Endothelial cell of umbilical vein (primary cell): Measurements from ENCODE around the gene SH3RF3. TPM values are rescaled to one million over a fixed set of nuclear protein-coding genes. Genes with fewer than 3 reads are reported as not detected.

Experiments
- BruUV-seq: library from RNA; stranded (reverse); fragments of 400-500 nt; replicated peaks from 2 replicates; lab custom pipeline; 2021; lab: Mats Ljungman, UMichigan
- CTCF ChIA-PET: fragments of 300-600, 350-600 bp; sonication (Branson Sonifier 250); formaldehyde crosslinking; loops from one replicate; lab custom pipeline; 2021; ENCODE audit warnings: antibody characterized with exemption, inconsistent platforms; lab: Charles Lee
- POLR2A ChIA-PET: fragments of 300-600, 350-600 bp; sonication (Branson Sonifier 250); formaldehyde crosslinking; loops from one replicate; lab custom pipeline; 2021; ENCODE audit warnings: antibody characterized with exemption, inconsistent platforms; lab: Charles Lee
- DNase-seq: peaks from one replicate; pipeline ENCODE4 v3.0.0-alpha.2; 2011; ENCODE audit warnings: low read depth, low spot score
- FAIRE-seq: peaks from 2 replicates; lab custom pipeline; 2011; peaks lifted over from hg19 to GRCh38; lab: Jason Lieb, UNC
- H2AFZ ChIP-seq: 2 replicates; pipeline ENCODE4 v1.6.0; 2012; ENCODE audit warnings: low read depth, low read length, control low read depth, inconsistent platforms
- H3K27ac ChIP-seq: 2 replicates; pipeline ENCODE4 v1.5.1; 2011; ENCODE audit warnings: low read depth, mild to moderate bottlenecking, control low read depth, low read length, moderate library complexity; ENCODE audit not compliant: insufficient read depth
- H3K27me3 ChIP-seq, 2 experiments: 2 replicates each; pipeline versions ENCODE4 v1.6.0 to v1.6.1; 2011; ENCODE audit warnings: low read length in 2 of 2, mixed read lengths in 1 of 2; ENCODE audit not compliant: control insufficient read depth in 2 of 2, insufficient read depth in 2 of 2
- H3K36me3 ChIP-seq, 2 experiments: 2 replicates in 1 of 2; 3 replicates in 1 of 2; pipeline ENCODE4 v1.5.1; 2011; ENCODE audit warnings: low read length in 2 of 2, mild to moderate bottlenecking in 1 of 2, moderate library complexity in 1 of 2; ENCODE audit not compliant: control insufficient read depth in 2 of 2, insufficient read depth in 2 of 2; ENCODE audit errors: extremely low read depth in 1 of 2
- H3K4me1 ChIP-seq: 3 replicates; pipeline ENCODE4 v1.5.1; 2011; ENCODE audit warnings: mild to moderate bottlenecking, low read length; ENCODE audit not compliant: control insufficient read depth, insufficient read depth; ENCODE audit errors: extremely low read depth
- H3K4me2 ChIP-seq: 2 replicates; pipeline ENCODE4 v1.6.1; 2011; ENCODE audit warnings: low read length, control low read depth, mixed read lengths; ENCODE audit not compliant: insufficient read depth
- H3K4me3 ChIP-seq, 3 experiments: fragments of 200-600 bp in 1 of 3; sonication (generic), shearing (Covaris generic) in 1 of 3; replicated peaks in 1 of 3; 2 replicates each; pipeline ENCODE4 v1.5.1; 2011 to 2016; ENCODE audit warnings: control low read depth in 3 of 3, low read length in 3 of 3, mild to moderate bottlenecking in 2 of 3, inconsistent platforms in 1 of 3, low read depth in 1 of 3, moderate library complexity in 1 of 3; ENCODE audit not compliant: insufficient read depth in 1 of 3
- H3K79me2 ChIP-seq: 2 replicates; pipeline ENCODE4 v1.6.0; 2012; ENCODE audit warnings: low read length, inconsistent platforms; ENCODE audit not compliant: control insufficient read depth, insufficient read depth
- H3K9ac ChIP-seq: replicated peaks from 2 replicates; pipeline ENCODE3; 2011; ENCODE audit warnings: low read length, control low read depth; ENCODE audit not compliant: insufficient read depth; ENCODE audit errors: extremely low read depth
- H3K9me1 ChIP-seq: replicated peaks from 3 replicates; pipeline ENCODE4 v1.6.0; 2011; ENCODE audit warnings: mild to moderate bottlenecking, low read length; ENCODE audit not compliant: control insufficient read depth, insufficient read depth; ENCODE audit errors: extremely low read depth
- H3K9me3 ChIP-seq: replicated peaks from 2 replicates; pipeline ENCODE4 v1.5.1; 2012; ENCODE audit warnings: low read length, inconsistent platforms; ENCODE audit not compliant: control insufficient read depth, insufficient read depth
- H4K20me1 ChIP-seq: replicated peaks from 2 replicates; pipeline ENCODE3; 2011; ENCODE audit warnings: mild to moderate bottlenecking, low read length; ENCODE audit not compliant: control insufficient read depth, insufficient read depth; ENCODE audit errors: extremely low read depth
- CTCF ChIP-seq, 2 donors: IDR thresholded peaks; 1 replicate in 1 of 2; 2 replicates in 1 of 2; pipeline ENCODE4 v1.5.1; 2011; ENCODE audit warnings: low read length in 2 of 2, mild to moderate bottlenecking in 2 of 2, moderate library complexity in 2 of 2, control low read depth in 1 of 2, inconsistent platforms in 1 of 2, low read depth in 1 of 2; ENCODE audit not compliant: insufficient read depth in 1 of 2; ENCODE audit errors: extremely low read depth in 1 of 2
- EZH2 ChIP-seq: IDR thresholded peaks from 2 replicates; pipeline ENCODE4 v1.6.1; 2012; ENCODE audit warnings: borderline replicate concordance, low read depth, mild to moderate bottlenecking, moderate library complexity, low read length, inconsistent platforms; ENCODE audit not compliant: severe bottlenecking
- FOS ChIP-seq: IDR thresholded peaks from 2 replicates; pipeline ENCODE4 v1.6.1; 2011; ENCODE audit warnings: mild to moderate bottlenecking, low read length, moderate library complexity, borderline replicate concordance; ENCODE audit not compliant: insufficient read depth
- GATA2 ChIP-seq: IDR thresholded peaks from 2 replicates; pipeline ENCODE4 v1.7.0; 2011; ENCODE audit warnings: low read depth, mild to moderate bottlenecking, moderate library complexity, mixed read lengths, low read length; ENCODE audit not compliant: insufficient read length, insufficient read depth
- JUN ChIP-seq: IDR thresholded peaks from 2 replicates; pipeline ENCODE4 v1.6.1; 2011; ENCODE audit warnings: borderline replicate concordance, low read depth; ENCODE audit not compliant: insufficient read length, insufficient read depth
- MAX ChIP-seq: IDR thresholded peaks from 2 replicates; pipeline ENCODE4 v1.6.1; 2011; ENCODE audit not compliant: insufficient read depth, insufficient read length
- MYC ChIP-seq: IDR thresholded peaks from one replicate; pipeline ENCODE4 v1.6.1; 2011; ENCODE audit warnings: mild to moderate bottlenecking, low read depth, low read length
- POLR2A ChIP-seq: IDR thresholded peaks from 2 replicates; pipeline ENCODE4 v1.6.1; 2012; ENCODE audit warnings: low read depth, mild to moderate bottlenecking, control low read depth, low read length
- POLR2AphosphoS5 ChIP-seq: IDR thresholded peaks from 2 replicates; pipeline ENCODE4 v1.6.1; 2012; ENCODE audit warnings: low read depth, mild to moderate bottlenecking, control low read depth, low read length, moderate library complexity; ENCODE audit not compliant: insufficient read depth
- dilution Hi-C: fragments of 300-500 bp; cut with MboI; formaldehyde crosslinking; loops from one replicate; pipeline ENCODE4 v1.15.0; 2019; ENCODE audit warnings: low sequenced_read_pairs; ENCODE audit not compliant: extremely low pct_ligation_motif_present
- intact Hi-C: fragments of 100-400 bp; cut with micrococcal nuclease; formaldehyde crosslinking; loops from one replicate; pipeline ENCODE4 v1.10.0; 2022
- polyA plus RNA-seq, 4 experiments: library from polyadenylated mRNA; depleted of rRNA in 3 of 4; stranded (reverse) in 3 of 4; unstranded in 1 of 4; fragments of >200 nt; gene quantifications; 2 replicates each; pipeline versions ENCODE4 v1.2.1 to v1.2.3, GENCODE V29; 2011 to 2012; ENCODE audit warnings: missing spikeins in 1 of 4
- total RNA-seq: library from RNA; stranded (reverse); gene quantifications from 2 replicates; pipeline ENCODE4 v1.2.3, GENCODE V29; 2021

SH3RF3 gene
- total and polyA plus RNA-seq, 2 donors (not counting 3 experiments of a cell fraction or from before 2014, with no cell fraction given), result 3.8 to 14.7 TPM

GRCh38 chr2:109517118-109517889 lies 388.3 kb downstream of the SH3RF3 start:
- H3K9ac ChIP-seq, result no peak overlapping the region
- H3K79me2 ChIP-seq, result no peaks in the 10 kb centered on the region
- ChIA-PET CTCF (interaction anchor here (1.0 to 2.6 kb wide), 3 partner anchors 28 to 219 kb away, joined by 4 to 16 read pairs (median 5); no protein-coding TSS in a partner anchor), POLR2A (no interaction called here)
- no peaks in the 10 kb centered on the region for H3K9me1 ChIP-seq
- FAIRE-seq (no peak), DNase-seq (no peak)
- intact Hi-C loops (loop anchor here (2.0 kb wide), 1 partner anchor 197 kb away; no protein-coding TSS in a partner anchor), dilution Hi-C loops (no loop called here)
- H4K20me1 ChIP-seq, result no peaks in the 10 kb centered on the region
- no peak overlapping the region for H2AFZ ChIP-seq
- no peak overlapping the region for H3K27ac ChIP-seq
- no TSS peak for BruUV-seq
- no peak for TF ChIP-seq POLR2A
- no peak for TF ChIP-seq EZH2
- no peak overlapping the region for H3K4me2 ChIP-seq
- H3K4me3 ChIP-seq, result no peak overlapping the region
- H3K9me3 ChIP-seq, result no peaks in the 10 kb centered on the region
- no peaks in the 10 kb centered on the region for H3K36me3 ChIP-seq
- H3K27me3 ChIP-seq, result no peaks in the 10 kb centered on the region
- no peaks in the 10 kb centered on the region for H3K4me1 ChIP-seq

- Histone ChIP-seq H3K4me3 (no peak overlapping the region), H3K27me3 (no peaks in the 10 kb centered on the region), H3K4me1 (no peaks in the 10 kb centered on the region), H3K79me2 (no peaks in the 10 kb centered on the region), H3K9me3 (no peaks in the 10 kb centered on the region), H2AFZ (no peak overlapping the region), H3K4me2 (no peak overlapping the region), H3K9ac (no peak overlapping the region), H3K36me3 (no peaks in the 10 kb centered on the region), H3K27ac (no peak overlapping the region), H3K9me1 (no peaks in the 10 kb centered on the region), H4K20me1 (no peaks in the 10 kb centered on the region)
- DNase-seq (no peak), FAIRE-seq (no peak)
- dilution Hi-C loops (no loop called here), intact Hi-C loops (no loop called here)
- POLR2A ChIA-PET, result no interaction called here
- TF ChIP-seq MYC, result no peak
- no peak for TF ChIP-seq GATA2
- TF ChIP-seq EZH2, result no peak
- no peak for TF ChIP-seq FOS
- no peak for TF ChIP-seq MAX
- TF ChIP-seq CTCF (IDR thresholded peaks at IDR 0.05; ENCODE audit: extremely low read depth in 1 of 2, insufficient read depth in 1 of 2, low read depth in 1 of 2, low read length in 2 of 2), result no peak
- no peak for TF ChIP-seq POLR2AphosphoS5
- no peak for TF ChIP-seq POLR2A
- no peak for TF ChIP-seq JUN
- BruUV-seq, result no TSS peak
- CTCF ChIA-PET, result interaction anchor here (0.9 to 1.5 kb wide), 4 partner anchors 9 to 191 kb away, joined by 3 to 6 read pairs (median 3); no protein-coding TSS in a partner anchor
These were observed 390.5 kb downstream of the SH3RF3 start for GRCh38 chr2:109519513-109519912.
